EH (cell line): Measurements from ENCODE around the gene ISOC2.

Experiments
- DNase-seq: peaks from one replicate; pipeline ENCODE4 v3.0.0-alpha.2; 2015; ENCODE audit warnings: low read depth

ISOC2 gene

DNA sequence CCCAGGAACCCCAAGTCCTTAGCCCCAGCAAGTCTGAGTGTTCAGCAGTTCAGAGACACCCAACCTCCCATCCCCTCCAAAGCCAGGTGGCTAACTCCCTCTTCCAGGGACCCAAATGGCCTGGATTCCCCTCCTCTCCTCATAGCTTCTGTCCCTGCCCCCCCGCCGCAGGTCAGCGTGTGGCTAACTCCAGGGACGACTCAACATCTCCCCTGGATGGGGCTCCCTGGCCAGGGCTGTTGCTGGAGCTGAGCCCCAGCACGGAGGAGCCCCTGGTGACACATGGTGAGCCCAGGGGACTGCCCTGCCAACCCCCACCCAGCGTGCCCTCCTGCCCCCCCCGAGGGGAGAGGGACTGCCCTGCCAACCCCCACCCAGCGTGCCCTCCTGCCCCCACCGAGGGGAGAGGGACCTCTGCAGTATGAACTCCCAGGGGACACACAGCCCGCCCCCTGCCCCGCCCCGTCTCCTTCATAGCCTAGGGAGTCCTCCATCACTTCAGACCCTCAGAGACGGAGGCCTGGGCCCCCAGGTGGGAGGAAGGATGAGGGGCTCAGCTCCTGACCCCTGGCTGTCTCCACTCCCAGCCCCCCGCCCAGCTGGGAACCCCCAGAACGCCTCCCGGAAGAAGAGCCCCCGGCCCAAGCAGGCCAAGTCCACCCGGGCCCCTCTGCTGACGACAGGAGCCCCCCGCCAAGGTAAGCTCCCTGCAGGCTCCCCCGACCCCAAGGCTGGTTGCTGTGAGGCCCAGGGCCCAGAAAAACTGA is 28.5 kb upstream of the ISOC2 start:
- DNase-seq: peak; percentile 26

DNA sequence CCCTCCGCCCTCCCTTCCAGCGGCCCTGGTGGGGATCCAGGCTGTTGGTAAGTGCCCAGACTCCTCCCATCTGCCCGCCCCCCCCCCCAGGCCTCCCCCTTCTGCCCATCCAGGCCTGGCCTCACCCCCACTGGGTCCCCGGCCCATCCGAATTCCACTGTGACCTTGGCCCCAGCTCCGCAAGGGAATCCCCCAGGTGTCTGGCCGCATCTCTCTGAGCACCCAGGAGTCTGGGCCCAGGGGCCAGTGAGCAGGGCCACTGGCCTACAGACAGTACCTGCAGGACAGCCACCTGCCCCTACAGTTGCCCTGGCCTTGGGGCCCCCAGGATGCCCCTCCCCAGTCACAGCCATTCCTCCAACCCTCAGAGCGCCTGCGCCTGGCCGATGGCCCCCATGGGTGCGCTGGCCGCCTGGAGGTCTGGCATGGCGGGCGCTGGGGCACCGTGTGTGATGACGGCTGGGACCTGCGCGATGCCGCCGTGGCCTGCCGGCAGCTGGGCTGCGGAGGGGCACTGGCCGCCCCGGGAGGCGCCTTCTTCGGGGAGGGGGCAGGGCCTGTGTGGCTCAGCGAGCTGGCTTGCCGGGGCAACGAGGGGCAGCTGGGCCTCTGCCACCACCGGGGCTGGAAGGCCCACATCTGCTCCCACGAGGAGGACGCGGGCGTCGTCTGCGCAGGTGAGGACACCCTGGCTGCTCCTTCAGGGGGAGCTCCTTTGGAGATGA is 27.7 kb upstream of the ISOC2 start:
- DNase-seq: peak; percentile 60

DNA sequence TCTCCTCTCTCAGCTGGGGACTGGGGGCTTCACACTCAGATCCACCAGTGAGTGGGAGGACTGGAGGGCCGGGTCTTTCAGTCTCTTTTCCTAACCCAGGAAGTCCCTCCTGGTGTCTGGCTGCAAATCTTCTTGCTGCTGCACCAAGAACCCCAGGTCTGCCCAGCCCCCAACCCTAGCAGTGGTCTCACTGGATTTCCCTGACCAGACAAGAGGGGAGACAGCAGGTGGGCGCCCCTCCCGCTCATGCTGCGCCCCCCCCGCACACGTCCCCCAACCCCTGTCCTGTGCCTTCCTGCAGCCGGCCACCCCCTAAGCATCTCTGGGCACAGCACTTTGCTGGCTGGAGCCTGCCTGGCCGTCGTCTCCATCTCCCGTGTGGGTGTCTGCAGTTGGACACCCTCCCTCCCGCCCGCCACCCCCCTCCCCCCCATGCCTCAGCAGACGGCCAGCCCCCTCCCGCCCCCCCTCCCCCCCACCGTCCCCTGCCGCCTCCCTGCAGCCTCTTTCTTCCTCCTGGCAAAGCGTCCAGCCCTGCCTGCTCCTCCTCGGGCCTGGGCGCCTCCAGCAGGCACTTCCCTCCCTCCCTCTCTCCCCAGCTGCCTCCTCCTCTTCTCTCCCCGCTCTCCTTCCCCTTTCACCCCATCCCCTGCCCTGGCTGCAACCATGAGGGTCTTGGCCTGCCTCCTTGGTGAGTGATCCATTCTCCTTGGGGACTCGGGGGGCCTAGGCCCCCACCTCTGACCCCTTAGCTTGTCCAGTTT is 26.7 kb upstream of the ISOC2 start, which contains the start of gene SSC5D:
TSS of gene SSC5D (plus strand) at position 513 of the 764 bp plus-strand sequence. CDS start at position 667, 154 bp downstream.
- peak; percentile 82 for DNase-seq

DNA sequence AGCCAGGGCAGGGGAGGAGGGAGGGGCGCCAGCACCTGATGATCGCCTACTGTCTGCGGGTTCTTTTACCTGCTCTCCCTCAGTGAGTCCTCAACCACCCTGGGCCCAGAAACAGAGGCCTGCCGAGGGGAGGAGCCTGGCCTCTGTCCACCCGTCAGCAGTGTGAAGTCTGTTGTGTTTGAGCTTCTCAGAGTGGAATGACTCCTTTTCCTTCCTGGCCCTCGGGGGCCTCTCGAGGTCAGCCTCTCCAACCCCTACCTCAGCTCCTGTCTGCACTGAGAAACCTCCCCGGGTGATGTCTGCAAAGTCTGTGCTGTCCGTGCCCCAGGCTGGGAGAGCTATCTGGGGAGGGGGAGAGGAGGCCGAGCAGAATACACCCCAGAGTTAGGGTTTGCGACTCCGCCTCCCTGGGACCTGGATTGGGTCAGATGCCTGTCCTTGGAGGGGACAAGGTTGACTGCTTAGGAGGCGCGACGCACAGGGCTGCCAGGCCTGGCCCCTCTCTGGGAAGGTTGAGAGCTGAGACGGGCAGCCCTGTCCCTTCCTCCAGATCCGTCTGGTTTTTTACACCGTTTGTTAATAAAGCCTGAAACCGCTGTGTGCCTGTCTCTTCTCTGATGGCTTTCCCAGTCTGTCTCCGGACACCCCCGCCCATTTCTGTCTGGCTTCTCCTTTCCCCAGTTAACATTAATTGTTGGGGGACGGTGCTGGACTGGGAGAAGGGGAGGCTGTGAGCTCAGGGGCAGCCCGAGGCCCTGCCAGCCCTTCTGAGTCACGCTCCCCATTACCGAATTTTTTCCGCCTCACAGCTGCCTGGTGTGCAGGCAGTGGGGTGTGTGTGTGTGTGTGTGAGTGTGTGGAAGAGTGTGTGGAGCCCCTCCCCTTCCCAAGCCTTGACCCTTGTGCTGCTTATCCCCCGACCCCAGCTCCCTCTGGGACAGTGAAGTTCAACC is 25.8 kb upstream of the ISOC2 start:
- DNase-seq: peak; percentile 98

DNA sequence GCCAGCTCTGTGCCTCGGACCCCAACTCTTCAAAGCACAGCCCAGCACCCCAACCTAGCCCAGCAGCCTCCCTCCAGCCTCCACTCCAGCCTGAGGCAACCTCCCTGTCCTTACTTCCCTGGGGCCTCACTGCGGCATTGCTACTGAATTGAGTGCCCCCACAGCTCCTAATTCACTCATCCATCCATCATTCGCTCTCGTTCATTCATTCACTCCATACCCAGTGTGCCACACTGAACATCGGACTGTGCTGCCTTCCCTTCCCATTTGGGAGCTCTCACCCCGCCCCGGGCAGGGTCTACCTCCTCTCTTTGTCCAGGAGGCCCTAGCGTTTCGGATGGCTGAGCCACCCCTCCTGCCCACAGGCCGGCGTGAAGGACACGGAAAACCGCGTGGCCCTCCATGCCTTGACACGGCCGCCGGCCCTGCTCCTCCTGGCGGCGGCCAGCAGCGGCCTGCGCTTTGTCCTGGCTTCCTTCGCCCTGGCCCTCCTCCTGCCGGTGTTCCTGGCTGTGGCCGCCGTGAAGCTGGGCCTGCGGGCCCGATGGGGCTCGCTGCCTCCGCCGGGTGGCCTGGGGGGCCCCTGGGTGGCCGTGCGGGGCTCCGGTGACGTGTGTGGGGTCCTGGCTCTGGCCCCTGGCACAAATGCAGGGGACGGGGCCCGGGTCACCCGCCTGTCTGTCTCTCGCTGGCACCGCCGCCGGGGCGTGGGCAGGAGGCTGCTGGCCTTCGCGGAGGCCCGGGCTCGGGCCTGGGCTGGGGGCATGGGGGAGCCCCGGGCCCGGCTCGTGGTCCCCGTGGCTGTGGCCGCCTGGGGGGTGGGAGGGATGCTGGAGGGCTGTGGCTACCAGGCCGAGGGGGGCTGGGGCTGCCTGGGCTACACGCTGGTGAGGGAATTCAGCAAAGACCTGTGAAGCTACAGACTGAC is 24.9 kb upstream of the ISOC2 start:
- no peak for DNase-seq

DNA sequence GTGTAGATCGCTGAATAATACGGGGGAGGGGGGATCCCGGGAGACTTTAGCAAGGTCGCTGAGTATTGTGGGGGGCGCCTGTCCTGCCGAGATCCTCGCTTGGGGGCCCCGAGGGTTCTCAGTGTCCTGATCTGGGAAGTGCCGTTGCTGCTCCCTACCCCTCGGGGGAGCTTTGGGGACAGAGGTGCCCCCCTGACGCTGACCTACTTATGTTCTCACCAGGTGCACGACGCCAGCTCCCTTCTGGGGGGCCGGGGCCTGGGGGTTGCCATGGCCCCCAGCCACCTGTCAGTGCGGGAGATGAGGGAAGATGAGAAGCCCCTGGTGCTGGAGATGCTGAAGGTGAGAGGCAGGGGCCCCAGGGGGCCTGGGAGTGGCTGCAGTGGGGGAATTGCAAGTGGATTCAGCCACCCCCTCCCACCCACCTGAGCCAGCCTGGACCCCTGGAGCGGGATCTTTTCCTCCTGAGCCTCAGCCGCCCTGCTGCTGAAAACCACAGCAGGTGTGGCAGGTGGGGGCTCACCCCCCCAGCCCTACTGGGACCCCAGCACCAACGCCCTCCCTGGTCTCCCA is 24.1 kb upstream of the ISOC2 start:
- no peak for DNase-seq

DNA sequence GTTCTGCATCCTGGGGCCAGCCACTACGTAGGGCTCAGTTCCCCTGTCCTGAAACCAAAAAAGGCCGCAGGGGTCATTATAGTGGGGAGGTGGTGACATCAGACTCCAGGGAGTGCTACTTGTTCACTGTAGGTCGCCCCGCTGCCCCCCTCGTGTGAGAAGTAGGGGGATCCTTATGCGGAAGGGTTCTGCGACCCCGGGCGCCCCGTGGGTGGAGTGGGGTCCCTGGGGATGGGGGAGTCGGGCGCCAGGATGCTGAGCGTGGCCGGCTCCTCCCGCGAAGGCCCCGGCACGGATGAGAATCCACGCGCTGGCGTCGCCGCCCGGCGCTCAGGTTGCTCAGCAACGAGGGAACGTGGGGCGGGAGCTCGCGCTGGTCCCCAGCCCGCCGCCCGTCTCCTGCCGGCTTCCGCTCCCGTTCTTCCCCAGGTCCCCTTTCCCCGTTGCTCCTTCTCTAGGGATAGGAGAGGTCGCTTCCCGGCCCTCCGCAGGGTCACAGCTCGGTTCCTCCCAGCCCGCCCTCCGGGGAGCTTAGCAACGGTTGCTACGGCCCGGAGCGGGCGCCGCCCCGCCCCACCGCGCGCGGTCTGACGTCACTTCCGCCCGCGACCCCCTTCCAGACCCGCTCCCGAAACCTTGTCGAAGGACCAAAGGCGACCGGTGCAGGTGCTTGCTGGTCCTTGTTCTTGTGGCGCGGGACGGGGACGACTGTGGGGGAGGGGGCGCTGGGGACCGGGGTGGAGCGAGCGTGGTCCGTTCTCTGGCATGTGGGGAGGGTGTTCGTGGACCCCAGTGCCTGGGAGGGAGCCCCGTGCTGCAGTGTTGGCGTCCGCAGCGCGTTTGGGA is 23.4 kb upstream of the ISOC2 start, which contains the start of gene NAT14:
TSS of gene NAT14 (plus strand) at position 596 of the 846 bp plus-strand sequence. CDS start 521 bp downstream, outside the sequence.
- DNase-seq: peak; percentile 69

DNA sequence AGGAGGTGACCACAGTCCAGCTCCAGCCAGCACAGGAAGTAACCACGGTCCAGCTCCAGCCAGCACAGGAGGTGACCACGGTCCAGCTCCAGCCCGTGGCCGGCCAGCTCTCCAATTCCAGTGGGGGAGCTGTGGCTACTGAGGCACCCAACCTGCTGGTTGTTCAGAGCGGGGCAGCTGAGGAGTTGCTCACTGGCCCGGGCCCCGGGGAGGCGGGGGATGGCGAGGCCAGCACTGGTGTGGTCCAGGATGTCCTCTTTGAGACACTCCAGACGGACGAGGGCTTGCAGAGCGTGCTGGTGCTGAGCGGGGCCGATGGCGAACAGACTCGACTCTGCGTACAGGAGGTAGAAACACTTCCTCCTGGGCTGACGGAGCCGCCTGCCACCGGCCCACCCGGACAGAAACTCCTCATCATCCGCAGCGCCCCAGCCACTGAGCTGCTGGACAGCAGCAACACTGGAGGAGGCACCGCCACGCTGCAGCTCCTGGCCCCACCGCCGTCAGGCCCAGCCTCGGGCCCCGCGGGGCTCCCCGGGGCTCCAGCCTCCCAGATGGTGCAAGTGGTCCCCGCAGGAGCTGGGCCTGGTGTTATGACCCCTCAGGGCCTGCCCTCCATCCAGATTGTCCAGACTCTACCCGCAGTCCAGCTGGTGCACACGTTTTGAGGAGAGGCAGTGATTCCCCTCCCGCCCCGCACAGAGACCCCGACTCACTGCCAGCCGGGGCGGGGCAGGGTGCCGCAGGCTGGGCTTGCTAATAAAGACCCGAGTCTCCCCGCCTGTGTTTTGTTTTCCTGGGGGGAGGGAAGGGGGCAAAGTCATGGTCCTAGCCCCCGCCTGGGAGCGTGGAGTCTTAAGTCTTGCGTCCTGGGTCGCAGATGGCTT is 22.5 kb upstream of the ISOC2 start:
- no peak for DNase-seq

DNA sequence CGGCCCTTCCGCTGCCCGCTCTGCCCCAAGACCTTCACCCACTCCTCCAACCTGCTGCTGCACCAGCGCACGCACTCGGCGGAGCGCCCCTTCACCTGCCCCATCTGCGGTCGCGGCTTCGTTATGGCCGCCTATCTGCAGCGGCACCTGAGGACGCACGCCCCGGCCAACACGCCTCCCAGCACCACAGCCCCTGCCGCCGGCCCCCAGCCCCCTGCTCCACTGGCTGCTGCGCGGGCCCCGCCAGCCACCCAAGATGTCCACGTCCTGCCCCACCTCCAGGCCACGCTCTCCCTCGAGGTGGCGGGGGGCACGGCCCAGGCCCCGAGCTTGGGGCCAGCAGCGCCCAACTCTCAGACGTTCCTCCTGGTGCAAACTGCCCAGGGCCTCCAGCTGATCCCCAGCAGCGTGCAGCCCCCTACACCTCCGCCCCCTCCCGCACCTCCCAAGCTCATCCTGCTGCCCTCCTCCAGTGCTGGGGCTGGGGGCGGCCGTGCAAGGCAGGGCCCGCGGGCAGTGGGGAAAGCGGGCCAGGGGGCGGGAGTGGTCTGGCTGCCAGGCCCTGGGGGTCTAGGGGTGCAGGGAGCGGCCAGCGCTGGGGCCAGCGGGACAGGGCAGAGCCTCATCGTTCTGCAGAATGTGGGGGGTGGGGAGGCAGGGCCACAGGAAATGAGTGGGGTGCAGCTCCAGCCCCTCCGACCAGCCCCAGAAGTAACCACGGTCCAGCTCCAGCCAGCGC is 21.7 kb upstream of the ISOC2 start:
- no peak for DNase-seq

DNA sequence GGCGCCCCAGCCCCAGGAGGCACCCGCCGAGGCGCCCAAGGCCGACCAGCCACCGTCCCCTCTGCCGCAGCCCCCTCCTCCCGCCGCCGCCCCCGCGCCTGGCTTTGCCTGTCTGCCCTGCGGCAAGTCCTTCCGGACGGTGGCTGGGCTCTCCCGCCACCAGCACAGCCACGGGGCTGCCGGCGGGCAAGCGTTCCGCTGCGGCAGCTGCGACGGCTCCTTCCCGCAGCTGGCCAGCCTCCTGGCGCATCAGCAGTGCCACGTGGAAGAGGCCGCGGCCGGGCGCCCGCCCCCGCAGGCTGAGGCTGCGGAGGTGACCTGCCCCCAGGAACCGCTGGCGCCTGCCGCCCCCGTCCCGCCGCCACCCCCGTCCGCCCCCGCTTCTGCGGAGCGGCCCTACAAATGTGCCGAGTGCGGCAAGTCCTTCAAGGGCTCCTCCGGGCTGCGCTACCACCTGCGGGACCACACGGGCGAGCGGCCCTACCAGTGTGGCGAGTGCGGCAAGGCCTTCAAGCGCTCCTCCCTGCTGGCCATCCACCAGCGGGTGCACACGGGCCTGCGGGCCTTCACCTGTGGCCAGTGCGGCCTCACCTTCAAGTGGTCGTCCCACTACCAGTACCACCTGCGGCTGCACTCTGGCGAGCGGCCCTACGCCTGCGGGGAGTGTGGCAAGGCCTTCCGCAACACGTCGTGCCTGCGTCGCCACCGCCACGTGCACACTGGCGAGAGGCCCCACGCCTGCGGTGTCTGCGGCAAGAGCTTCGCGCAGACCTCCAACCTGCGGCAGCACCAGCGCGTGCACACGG is 20.9 kb upstream of the ISOC2 start:
- DNase-seq: no peak

DNA sequence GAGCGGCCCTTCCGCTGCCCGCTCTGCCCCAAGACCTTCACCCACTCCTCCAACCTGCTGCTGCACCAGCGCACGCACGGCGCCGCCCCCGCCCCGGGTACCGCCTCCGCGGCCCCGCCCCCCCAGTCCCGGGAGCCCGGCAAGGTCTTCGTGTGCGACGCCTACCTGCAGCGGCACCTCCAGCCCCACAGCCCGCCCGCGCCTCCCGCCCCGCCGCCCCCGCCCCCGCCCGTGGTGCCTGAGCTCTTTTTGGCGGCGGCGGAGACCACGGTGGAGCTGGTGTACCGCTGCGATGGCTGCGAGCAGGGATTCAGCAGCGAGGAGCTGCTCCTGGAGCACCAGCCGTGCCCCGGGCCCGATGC is 20.3 kb upstream of the ISOC2 start:
- no peak for DNase-seq

DNA sequence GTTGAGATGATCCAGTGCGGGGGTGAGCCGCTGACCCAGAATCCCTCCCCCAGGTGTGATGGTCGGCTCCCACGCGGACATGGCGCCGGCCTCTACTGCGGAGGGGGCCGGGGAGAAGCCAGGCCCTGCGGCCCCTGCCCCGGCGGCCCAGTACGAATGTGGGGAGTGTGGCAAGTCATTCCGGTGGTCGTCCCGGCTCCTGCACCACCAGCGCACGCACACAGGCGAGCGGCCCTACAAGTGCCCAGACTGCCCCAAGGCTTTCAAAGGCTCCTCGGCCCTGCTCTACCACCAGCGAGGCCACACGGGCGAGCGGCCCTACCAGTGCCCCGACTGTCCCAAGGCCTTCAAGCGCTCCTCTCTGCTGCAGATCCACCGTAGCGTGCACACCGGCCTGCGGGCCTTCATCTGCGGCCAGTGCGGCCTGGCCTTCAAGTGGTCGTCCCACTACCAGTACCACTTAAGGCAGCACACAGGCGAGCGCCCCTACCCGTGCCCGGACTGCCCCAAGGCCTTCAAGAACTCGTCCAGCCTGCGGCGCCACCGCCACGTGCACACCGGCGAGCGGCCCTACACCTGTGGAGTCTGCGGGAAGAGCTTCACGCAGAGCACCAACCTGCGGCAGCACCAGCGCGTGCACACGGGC is 19.8 kb upstream of the ISOC2 start:
- DNase-seq: no peak

DNA sequence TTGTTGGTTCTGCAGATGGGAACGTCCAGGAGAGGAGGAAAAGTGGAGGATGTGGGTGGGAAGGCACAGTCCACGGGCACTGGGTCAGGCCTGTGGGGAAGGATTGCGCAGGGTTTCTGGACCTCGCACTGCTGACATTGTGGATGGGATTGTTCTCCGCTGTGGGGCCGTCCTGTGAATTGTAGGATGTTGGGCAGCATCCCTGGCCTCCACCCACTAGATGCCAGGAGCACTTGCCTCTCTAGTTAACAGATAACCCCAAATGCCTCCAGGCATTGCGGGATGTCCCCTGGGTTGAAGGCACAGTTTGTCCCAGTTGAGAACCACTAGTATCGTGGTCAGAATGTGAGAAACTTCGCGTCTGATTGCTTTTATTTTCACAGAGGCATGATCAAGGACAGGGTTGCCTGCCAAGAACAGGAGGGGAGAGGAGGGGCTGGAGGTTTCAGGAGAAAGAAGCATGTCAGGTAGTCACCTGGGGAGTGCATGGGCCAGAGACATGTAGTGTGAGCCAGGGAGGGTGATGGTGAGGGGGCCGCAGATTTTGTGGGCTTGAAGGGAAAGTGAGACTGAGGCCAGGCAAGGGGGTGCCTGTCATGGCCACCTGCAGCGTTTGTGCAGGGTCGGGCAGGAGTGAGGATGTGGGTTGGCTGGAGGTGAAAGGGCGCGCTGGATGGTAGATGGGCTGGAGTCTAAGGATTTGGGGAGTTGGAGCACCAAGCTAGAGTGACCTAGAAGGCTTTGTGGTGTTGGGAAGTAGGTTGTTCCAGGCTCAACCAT is 18.2 kb upstream of the ISOC2 start:
- no peak for DNase-seq

DNA sequence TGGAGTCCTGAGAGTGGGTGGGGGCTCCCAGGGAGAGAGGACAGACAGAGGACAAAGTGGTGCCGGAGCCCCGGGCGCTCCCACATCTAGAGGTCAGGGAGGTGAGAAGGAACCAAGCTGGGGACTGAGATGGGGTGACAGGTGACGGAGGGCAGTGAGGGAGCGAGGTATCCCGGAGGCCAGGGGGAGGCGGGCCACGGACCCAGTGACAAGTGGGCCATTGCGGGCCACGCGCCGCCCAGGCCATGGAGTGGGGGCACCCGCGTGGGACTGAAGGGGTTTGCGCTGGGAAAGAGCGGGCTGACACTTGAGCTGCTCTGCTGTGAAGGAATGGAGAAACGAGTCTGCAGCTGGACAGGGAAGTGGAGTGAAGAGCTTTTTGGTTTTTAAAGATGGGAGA is 17.6 kb upstream of the ISOC2 start:
- no peak for DNase-seq

DNA sequence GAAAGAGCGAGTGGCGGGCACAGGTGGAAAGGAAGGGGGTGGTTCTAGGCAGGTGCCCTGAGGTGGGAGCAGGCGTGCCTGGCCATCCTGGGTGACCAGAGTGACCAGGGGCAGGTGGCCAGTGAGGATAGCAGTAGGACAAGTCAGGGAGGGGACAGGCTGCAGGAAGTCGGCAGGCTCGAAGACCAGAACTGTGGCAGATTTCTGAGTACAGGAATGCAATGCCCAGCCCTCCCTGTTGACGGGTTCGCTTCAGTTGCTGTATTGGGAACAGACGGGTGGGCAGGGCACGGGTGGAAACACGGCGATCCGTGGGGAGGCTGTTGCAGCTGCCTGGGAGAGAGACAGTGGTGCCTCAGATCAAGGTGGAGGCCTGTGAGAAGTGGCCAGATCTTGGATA is 16.9 kb upstream of the ISOC2 start:
- no peak for DNase-seq
